ENCODE data around the gene CLEC17A.
"Not testable (repeated sequence)": the region's sequence is repeated elsewhere in the genome, so short reads cannot be mapped to it uniquely, and the experiment has no call there.

The CLEC17A gene

GRCh38 chr19:14582894-14583340 is at the start of gene CLEC17A:
TSS of gene CLEC17A (plus strand) at chr19:14583084. CDS start at chr19:14583161, 77 bp downstream.
- DNase-seq (ENCODE audit: low read depth in 3 of 3, low spot score in 1 of 3), result no peak

- DNase-seq (ENCODE audit: low read depth in 3 of 3, low spot score in 1 of 3), result no peak
Measured at GRCh38 chr19:14533450-14533849, 49.4 kb upstream of the CLEC17A start.

GRCh38 chr19:14536926-14537692 is 45.8 kb upstream of the CLEC17A start:
- DNase-seq (ENCODE audit: low read depth in 3 of 3, low spot score in 1 of 3), result no peak

GRCh38 chr19:14540741-14541525 is 42.0 kb upstream of the CLEC17A start:
- DNase-seq (ENCODE audit: low read depth in 3 of 3, low spot score in 1 of 3), result no peak

- DNase-seq (ENCODE audit: low read depth in 3 of 3, low spot score in 1 of 3), result not testable (repeated sequence)
Measured at GRCh38 chr19:14541979-14542378, 40.9 kb upstream of the CLEC17A start.

GRCh38 chr19:14542711-14543328 is 40.1 kb upstream of the CLEC17A start:
- no peak for DNase-seq (ENCODE audit: low read depth in 3 of 3, low spot score in 1 of 3)

- DNase-seq (ENCODE audit: low read depth in 3 of 3, low spot score in 1 of 3), result no peak
Measured at GRCh38 chr19:14544047-14544446, 38.8 kb upstream of the CLEC17A start.

- no peak for DNase-seq (ENCODE audit: low read depth in 3 of 3, low spot score in 1 of 3)
Measured at GRCh38 chr19:14544977-14545715, 37.7 kb upstream of the CLEC17A start.

- DNase-seq (ENCODE audit: low read depth in 3 of 3, low spot score in 1 of 3), result no peak
Measured at GRCh38 chr19:14545716-14546082, 37.2 kb upstream of the CLEC17A start.

GRCh38 chr19:14550201-14550754 is 32.6 kb upstream of the CLEC17A start:
- DNase-seq (ENCODE audit: low read depth in 3 of 3, low spot score in 1 of 3), result no peak

- peak; percentile 52 to 59 (median 59) for DNase-seq (ENCODE audit: low read depth in 3 of 3, low spot score in 1 of 3)
Measured at GRCh38 chr19:14551134-14552005, 31.5 kb upstream of the CLEC17A start.

- not testable (repeated sequence) for DNase-seq (ENCODE audit: low read depth in 3 of 3, low spot score in 1 of 3)
Measured at GRCh38 chr19:14552006-14552360, 30.9 kb upstream of the CLEC17A start.

GRCh38 chr19:14553042-14553938 is 29.6 kb upstream of the CLEC17A start:
- DNase-seq (ENCODE audit: low read depth in 3 of 3, low spot score in 1 of 3), result no peak

- DNase-seq (ENCODE audit: low read depth in 3 of 3, low spot score in 1 of 3), result no peak
Measured at GRCh38 chr19:14553939-14554243, 29.0 kb upstream of the CLEC17A start.

GRCh38 chr19:14554382-14554812 is 28.5 kb upstream of the CLEC17A start:
- no peak for DNase-seq (ENCODE audit: low read depth in 3 of 3, low spot score in 1 of 3)

GRCh38 chr19:14555918-14556661 is 26.8 kb upstream of the CLEC17A start:
- no peak for DNase-seq (ENCODE audit: low read depth in 3 of 3, low spot score in 1 of 3)

- peak; percentile 21 to 68 (median 43) for DNase-seq (ENCODE audit: low read depth in 3 of 3, low spot score in 1 of 3)
Measured at GRCh38 chr19:14556662-14557188, 26.2 kb upstream of the CLEC17A start.

Data from stimulated activated CD4-positive, alpha-beta T cell treated with anti-CD3 and anti-CD28 coated beads, TNF-alpha, amount 100 ng/mL, for 1 hour (primary cell).